ENCODE results near the gene RTEL1. TPM values are rescaled to one million over a fixed set of nuclear protein-coding genes. Genes with fewer than 3 reads are reported as not detected.
"Not testable (repeated sequence)": the region's sequence is repeated elsewhere in the genome, so short reads cannot be mapped to it uniquely, and the experiment has no call there.

Gene RTEL1
- total RNA-seq, 1 experiment from 2014 or later, result 39.2 TPM

DNA sequence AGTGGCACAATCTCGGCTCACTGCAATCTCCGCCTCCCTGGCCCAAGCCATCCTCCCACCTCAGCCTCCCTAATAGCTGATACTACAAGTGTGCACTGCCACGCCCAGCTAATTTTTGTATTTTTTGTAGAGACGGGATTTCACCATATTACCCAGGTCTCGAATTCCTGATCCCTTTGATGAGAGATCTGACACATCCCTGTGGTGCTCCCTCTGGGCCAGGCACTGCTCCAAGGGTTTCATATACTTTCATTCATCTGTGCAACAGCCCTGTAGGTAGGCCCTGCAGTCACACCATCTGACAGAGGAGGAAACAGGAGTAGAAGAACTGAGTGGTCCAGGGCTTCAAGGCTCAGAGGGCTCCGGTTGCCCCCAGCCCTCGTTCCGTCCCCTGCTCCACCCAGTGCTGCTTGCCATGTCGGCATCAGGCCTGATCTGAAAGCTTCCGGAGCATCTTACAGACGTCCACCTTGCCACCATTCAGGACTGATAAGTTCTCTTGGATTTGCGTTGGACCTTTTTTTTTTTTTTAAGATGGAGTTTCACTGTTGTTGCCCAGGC lies 53.1 kb downstream of the RTEL1 start:
- H3K27ac Mint-ChIP-seq (ENCODE audit: low read depth, unreplicated experiment), result no peak overlapping the region
- no peak for DNase-seq (ENCODE audit: unreplicated experiment)
- ChIA-PET CTCF (interaction anchor here (0.7 kb wide), 2 partner anchors 58 to 153 kb away, joined by 3 to 4 read pairs; no protein-coding TSS in a partner anchor), POLR2A (interaction anchor here (0.6 to 2.9 kb wide), 9 partner anchors 13 to 269 kb away, joined by 3 to 13 read pairs (median 4); partner anchors contain the start of genes SAMD10, SLC2A4RG and TPD52L2)
- intact Hi-C loops (cut with micrococcal nuclease), result no loop called here
- H3K4me3 Mint-ChIP-seq (ENCODE audit: unreplicated experiment), result no peak overlapping the region
- H3K36me3 Mint-ChIP-seq (ENCODE audit: insufficient read depth, unreplicated experiment), result peaks cover 83% of the 10 kb centered on the region
- no TSS peak for BruUV-seq (replicated peaks)
- no peaks in the 10 kb centered on the region for H3K27me3 Mint-ChIP-seq (ENCODE audit: insufficient read depth, unreplicated experiment)
- H3K4me1 Mint-ChIP-seq (ENCODE audit: insufficient read depth, unreplicated experiment), result peaks cover 4% of the 10 kb centered on the region
- TF ChIP-seq, protein P1, sequence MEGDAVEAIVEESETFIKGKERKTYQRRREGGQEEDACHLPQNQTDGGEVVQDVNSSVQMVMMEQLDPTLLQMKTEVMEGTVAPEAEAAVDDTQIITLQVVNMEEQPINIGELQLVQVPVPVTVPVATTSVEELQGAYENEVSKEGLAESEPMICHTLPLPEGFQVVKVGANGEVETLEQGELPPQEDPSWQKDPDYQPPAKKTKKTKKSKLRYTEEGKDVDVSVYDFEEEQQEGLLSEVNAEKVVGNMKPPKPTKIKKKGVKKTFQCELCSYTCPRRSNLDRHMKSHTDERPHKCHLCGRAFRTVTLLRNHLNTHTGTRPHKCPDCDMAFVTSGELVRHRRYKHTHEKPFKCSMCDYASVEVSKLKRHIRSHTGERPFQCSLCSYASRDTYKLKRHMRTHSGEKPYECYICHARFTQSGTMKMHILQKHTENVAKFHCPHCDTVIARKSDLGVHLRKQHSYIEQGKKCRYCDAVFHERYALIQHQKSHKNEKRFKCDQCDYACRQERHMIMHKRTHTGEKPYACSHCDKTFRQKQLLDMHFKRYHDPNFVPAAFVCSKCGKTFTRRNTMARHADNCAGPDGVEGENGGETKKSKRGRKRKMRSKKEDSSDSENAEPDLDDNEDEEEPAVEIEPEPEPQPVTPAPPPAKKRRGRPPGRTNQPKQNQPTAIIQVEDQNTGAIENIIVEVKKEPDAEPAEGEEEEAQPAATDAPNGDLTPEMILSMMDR (IDR thresholded peaks at IDR 0.05; ENCODE audit: unreplicated experiment), result no peak
- H3K9me3 Mint-ChIP-seq (ENCODE audit: unreplicated experiment), result peaks cover 7% of the 10 kb centered on the region

- Mint-ChIP-seq H3K27ac (ENCODE audit: low read depth, unreplicated experiment) (no peak overlapping the region), H3K9me3 (ENCODE audit: unreplicated experiment) (peaks cover 7% of the 10 kb centered on the region), H3K4me3 (ENCODE audit: unreplicated experiment) (no peak overlapping the region), H3K4me1 (ENCODE audit: insufficient read depth, unreplicated experiment) (peaks cover 4% of the 10 kb centered on the region), H3K27me3 (ENCODE audit: insufficient read depth, unreplicated experiment) (no peaks in the 10 kb centered on the region), H3K36me3 (ENCODE audit: insufficient read depth, unreplicated experiment) (peaks cover 83% of the 10 kb centered on the region)
- ChIA-PET CTCF (interaction anchor here (0.7 kb wide), 1 partner anchor 154 kb away, joined by 3 read pairs; no protein-coding TSS in a partner anchor), POLR2A (interaction anchor here (1.0 to 2.9 kb wide), 6 partner anchors 14 to 152 kb away, joined by 3 to 13 read pairs (median 6); partner anchors contain the start of genes SLC2A4RG and TPD52L2)
- intact Hi-C loops (cut with micrococcal nuclease), result no loop called here
- no TSS peak for BruUV-seq (replicated peaks)
- TF ChIP-seq, protein P1 (IDR thresholded peaks at IDR 0.05; ENCODE audit: unreplicated experiment), result no peak
- DNase-seq (ENCODE audit: unreplicated experiment), result no peak
These were observed 54.1 kb downstream of the RTEL1 start for GRCh38 chr20:63712191-63712590.

DNA sequence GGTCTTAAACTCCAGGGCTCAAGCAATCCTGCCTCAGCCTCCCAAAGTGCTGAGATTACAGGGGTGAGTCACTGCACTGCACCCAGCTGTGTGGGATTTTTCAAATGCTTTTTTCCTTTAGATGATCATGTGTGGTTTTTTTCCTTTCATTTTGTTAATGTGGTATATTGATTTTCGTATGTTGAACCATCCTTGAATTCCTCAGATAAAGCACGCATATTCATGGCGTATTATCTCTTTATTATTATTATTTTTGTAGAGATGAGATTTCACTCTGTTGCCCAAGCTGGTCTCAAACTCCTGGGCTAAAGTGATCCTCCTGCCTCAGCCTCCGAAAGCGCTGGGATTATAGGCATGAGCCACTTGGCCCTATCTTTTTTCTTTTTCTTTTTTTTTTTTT lies 56.7 kb downstream of the RTEL1 start:
- Mint-ChIP-seq H3K4me1 (ENCODE audit: insufficient read depth, unreplicated experiment) (no peaks in the 10 kb centered on the region), H3K27ac (ENCODE audit: low read depth, unreplicated experiment) (no peak overlapping the region), H3K9me3 (ENCODE audit: unreplicated experiment) (peaks cover 15% of the 10 kb centered on the region), H3K4me3 (ENCODE audit: unreplicated experiment) (no peak overlapping the region), H3K27me3 (ENCODE audit: insufficient read depth, unreplicated experiment) (no peaks in the 10 kb centered on the region), H3K36me3 (ENCODE audit: insufficient read depth, unreplicated experiment) (peaks cover 94% of the 10 kb centered on the region)
- CTCF ChIA-PET, result interaction anchor here (0.9 kb wide), 1 partner anchor 150 kb away, joined by 3 read pairs; the partner anchor contains the start of gene TPD52L2
- BruUV-seq (replicated peaks), result no TSS peak
- intact Hi-C loops (cut with micrococcal nuclease), result no loop called here
- POLR2A ChIA-PET, result interaction anchor here (0.9 to 1.2 kb wide), 3 partner anchors 8 to 26 kb away, joined by 3 to 5 read pairs (median 3); no protein-coding TSS in a partner anchor
- DNase-seq (ENCODE audit: unreplicated experiment), result no peak
- TF ChIP-seq, protein P1 (IDR thresholded peaks at IDR 0.05; ENCODE audit: unreplicated experiment), result no peak

DNA sequence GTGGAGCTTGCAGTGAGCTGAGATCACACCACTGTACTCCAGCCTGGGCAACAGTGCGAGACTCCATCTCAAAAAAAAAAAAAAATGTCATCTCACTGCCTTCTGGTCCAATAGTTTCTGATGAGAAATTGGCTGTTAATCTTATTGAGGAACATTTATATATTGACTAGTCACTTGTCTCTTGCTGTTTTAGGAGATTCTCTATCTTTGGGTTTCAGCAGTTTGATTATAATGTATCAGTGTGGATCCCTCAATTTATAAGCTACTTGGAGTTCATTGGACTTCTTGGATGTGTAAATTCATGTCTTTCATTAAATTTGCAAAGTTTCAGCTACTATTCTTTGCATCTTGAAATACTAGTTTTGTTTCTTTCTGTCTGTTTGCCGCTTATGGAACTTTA lies 60.9 kb downstream of the RTEL1 start:
- H3K36me3 Mint-ChIP-seq (ENCODE audit: insufficient read depth, unreplicated experiment), result peaks cover 79% of the 10 kb centered on the region
- no peak for DNase-seq (ENCODE audit: unreplicated experiment)
- intact Hi-C loops (cut with micrococcal nuclease), result no loop called here
- H3K27me3 Mint-ChIP-seq (ENCODE audit: insufficient read depth, unreplicated experiment), result no peaks in the 10 kb centered on the region
- no peak overlapping the region for H3K27ac Mint-ChIP-seq (ENCODE audit: low read depth, unreplicated experiment)
- peaks cover 8% of the 10 kb centered on the region for H3K9me3 Mint-ChIP-seq (ENCODE audit: unreplicated experiment)
- ChIA-PET POLR2A (interaction anchor here (0.6 to 2.5 kb wide), 7 partner anchors 10 to 146 kb away, joined by 3 to 12 read pairs (median 3); partner anchors contain the start of genes ARFRP1, TPD52L2 and ZGPAT), CTCF (interaction anchor here (0.6 to 0.9 kb wide), 2 partner anchors 22 to 107 kb away, joined by 3 read pairs; no protein-coding TSS in a partner anchor)
- no TSS peak for BruUV-seq (replicated peaks)
- TF ChIP-seq, protein P1 (IDR thresholded peaks at IDR 0.05; ENCODE audit: unreplicated experiment), result no peak
- H3K4me3 Mint-ChIP-seq (ENCODE audit: unreplicated experiment), result no peak overlapping the region
- H3K4me1 Mint-ChIP-seq (ENCODE audit: insufficient read depth, unreplicated experiment), result no peaks in the 10 kb centered on the region

DNA sequence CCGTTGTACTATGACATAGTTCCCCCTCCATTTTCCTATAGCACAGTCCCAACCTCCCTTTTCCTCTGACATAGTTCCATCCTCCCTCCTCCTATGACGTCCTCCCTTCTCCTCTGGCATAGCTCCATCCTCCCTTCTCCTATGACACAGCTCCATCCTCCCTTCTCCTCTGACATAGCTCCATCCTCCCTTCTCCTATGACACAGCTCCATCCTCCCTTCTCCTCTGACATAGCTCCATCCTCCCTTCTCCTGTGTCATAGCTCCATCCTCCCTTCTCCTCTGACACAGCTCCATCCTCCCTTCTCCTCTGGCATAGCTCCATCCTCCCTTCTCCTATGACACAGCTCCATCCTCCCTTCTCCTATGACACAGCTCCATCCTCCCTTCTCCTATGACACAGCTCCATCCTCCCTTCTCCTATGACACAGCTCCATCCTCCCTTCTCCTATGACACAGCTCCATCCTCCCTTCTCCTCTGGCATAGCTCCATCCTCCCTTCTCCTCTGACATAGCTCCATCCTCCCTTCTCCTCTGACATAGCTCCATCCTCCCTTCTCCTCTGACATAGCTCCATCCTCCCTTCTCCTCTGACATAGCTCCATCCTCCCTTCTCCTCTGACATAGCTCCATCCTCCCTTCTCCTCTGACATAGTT lies 65.0 kb downstream of the RTEL1 start:
- H3K36me3 Mint-ChIP-seq (ENCODE audit: insufficient read depth, unreplicated experiment), result peaks cover 58% of the 10 kb centered on the region
- H3K4me3 Mint-ChIP-seq (ENCODE audit: unreplicated experiment); H3K9me3 Mint-ChIP-seq (ENCODE audit: unreplicated experiment); intact Hi-C loops (cut with micrococcal nuclease); H3K27me3 Mint-ChIP-seq (ENCODE audit: insufficient read depth, unreplicated experiment); DNase-seq (ENCODE audit: unreplicated experiment); BruUV-seq (replicated peaks); H3K4me1 Mint-ChIP-seq (ENCODE audit: insufficient read depth, unreplicated experiment); H3K27ac Mint-ChIP-seq (ENCODE audit: low read depth, unreplicated experiment): not testable (repeated sequence)
- ChIA-PET CTCF (interaction anchor here (0.6 to 0.8 kb wide), 4 partner anchors 10 to 228 kb away, joined by 3 to 5 read pairs (median 3); no protein-coding TSS in a partner anchor), POLR2A (interaction anchor here (0.7 to 1.2 kb wide), 2 partner anchors 9 to 432 kb away, joined by 3 to 5 read pairs; no protein-coding TSS in a partner anchor)

- H3K27me3 Mint-ChIP-seq (ENCODE audit: insufficient read depth, unreplicated experiment); H3K27ac Mint-ChIP-seq (ENCODE audit: low read depth, unreplicated experiment); H3K4me1 Mint-ChIP-seq (ENCODE audit: insufficient read depth, unreplicated experiment); BruUV-seq (replicated peaks); intact Hi-C loops (cut with micrococcal nuclease); H3K4me3 Mint-ChIP-seq (ENCODE audit: unreplicated experiment); H3K9me3 Mint-ChIP-seq (ENCODE audit: unreplicated experiment); POLR2A ChIA-PET; DNase-seq (ENCODE audit: unreplicated experiment); CTCF ChIA-PET: not testable (repeated sequence)
- peaks cover 28% of the 10 kb centered on the region for H3K36me3 Mint-ChIP-seq (ENCODE audit: insufficient read depth, unreplicated experiment)
These were observed 72.1 kb downstream of the RTEL1 start for GRCh38 chr20:63730189-63730733.

Data from MCF 10A (cell line).